GM12878 (cell line): ENCODE results near the gene MSL2. TPM values are rescaled to one million over a fixed set of nuclear protein-coding genes. Genes with fewer than 3 reads are reported as not detected.
A peak's percentile ranks its signal among the peaks of the same experiment; 100 is the strongest.

Source experiments
- ASH2L ChIP-seq: fragments of 300-600, 200-600 bp; sonication (generic); IDR thresholded peaks from 2 replicates; pipeline ENCODE4 v1.6.1; 2017; ENCODE audit warnings: low read depth, mild to moderate bottlenecking, borderline replicate concordance
- BACH1 ChIP-seq: fragments of 450-650 bp; IDR thresholded peaks from 2 replicates; pipeline ENCODE4 v1.6.1; 2017; ENCODE audit warnings: mild to moderate bottlenecking, borderline replicate concordance
- BMI1 ChIP-seq: fragments of 450-650 bp; IDR thresholded peaks from 2 replicates; pipeline ENCODE4 v1.6.1; 2016; ENCODE audit warnings: mild to moderate bottlenecking, moderate library complexity, borderline replicate concordance
- CBX3 ChIP-seq: fragments of 200-600 bp; sonication (generic); IDR thresholded peaks from 2 replicates; pipeline ENCODE4 v1.6.1; 2016; ENCODE audit warnings: low read depth, borderline replicate concordance
- CHD4 ChIP-seq: fragments of 200-600 bp; sonication (generic); IDR thresholded peaks from 2 replicates; pipeline ENCODE4 v1.6.1; 2016; ENCODE audit warnings: mild to moderate bottlenecking
- DPF2 ChIP-seq: fragments of 450-650 bp; IDR thresholded peaks from 2 replicates; pipeline ENCODE4 v1.6.1; 2017; ENCODE audit warnings: mild to moderate bottlenecking
- EP300 ChIP-seq, 2 experiments: fragments of 150-350 bp in 1 of 2; IDR thresholded peaks; 2 replicates each; pipeline ENCODE4 v1.6.1; 2011 to 2012; ENCODE audit warnings: low read depth in 2 of 2, low read length in 2 of 2, borderline replicate concordance in 1 of 2, improper control_type of control experiment in 1 of 2, inconsistent platforms in 1 of 2; ENCODE audit not compliant: control insufficient read depth in 1 of 2
- ETV6 ChIP-seq, 2 experiments: fragments of 450-650 bp in 1 of 2; IDR thresholded peaks in 1 of 2; conservative IDR thresholded peaks in 1 of 2; 2 replicates each; pipeline ENCODE4 v1.6.1; 2014; ENCODE audit warnings: antibody characterized with exemption in 1 of 2, borderline replicate concordance in 1 of 2, low read depth in 1 of 2, mild to moderate bottlenecking in 1 of 2, moderate library complexity in 1 of 2
- FOXK2 ChIP-seq: fragments of 450-650 bp; IDR thresholded peaks from 2 replicates; pipeline ENCODE4 v1.6.1; 2017; ENCODE audit warnings: mild to moderate bottlenecking, moderate library complexity
- HDAC2 ChIP-seq: fragments of 200-600 bp; sonication (generic); IDR thresholded peaks from 2 replicates; pipeline ENCODE4 v1.6.1; 2017
- NBN ChIP-seq: fragments of 450-650 bp; IDR thresholded peaks from 2 replicates; pipeline ENCODE4 v1.6.1; 2016
- NKRF ChIP-seq: fragments of 450-650 bp; conservative IDR thresholded peaks from 2 replicates; pipeline ENCODE4 v1.6.1; 2017; ENCODE audit warnings: mild to moderate bottlenecking, moderate library complexity
- PAX5 ChIP-seq: IDR thresholded peaks from 2 replicates; pipeline ENCODE4 v1.6.1; 2011; ENCODE audit warnings: low read depth, low read length, borderline replicate concordance
- PRDM15 ChIP-seq: fragments of 450-650 bp; formaldehyde crosslinking; IDR thresholded peaks from 2 replicates; pipeline ENCODE4 v1.4.0; 2020; ENCODE audit warnings: mild to moderate bottlenecking, moderate library complexity
- RCOR1 ChIP-seq: conservative IDR thresholded peaks from 2 replicates; pipeline ENCODE4 v1.6.1; 2012; ENCODE audit warnings: low read depth, low read length, improper control_type of control experiment
- SUZ12 ChIP-seq: fragments of 200-600 bp; sonication (generic); IDR thresholded peaks from one replicate; pipeline ENCODE4 v1.6.1; 2018; ENCODE audit warnings: antibody characterized with exemption, mild to moderate bottlenecking; ENCODE audit not compliant: unreplicated experiment
- USF1 ChIP-seq: IDR thresholded peaks from 2 replicates; pipeline ENCODE4 v1.6.1; 2011; ENCODE audit warnings: borderline replicate concordance, low read depth, mild to moderate bottlenecking, moderate library complexity, mixed read lengths, low read length; ENCODE audit not compliant: insufficient read depth; ENCODE audit errors: extremely low read length
- YBX1 ChIP-seq: fragments of 450-650 bp; IDR thresholded peaks from 2 replicates; pipeline ENCODE4 v1.6.1; 2016; ENCODE audit warnings: antibody characterized with exemption
- ZBED1 ChIP-seq: IDR thresholded peaks from 2 replicates; pipeline ENCODE4 v1.6.1; 2016; ENCODE audit warnings: borderline replicate concordance
- ZNF384 ChIP-seq: IDR thresholded peaks from 2 replicates; pipeline ENCODE4 v1.6.1; 2012; ENCODE audit warnings: low read depth, mild to moderate bottlenecking, low read length, improper control_type of control experiment, borderline replicate concordance
- polyA plus RNA-seq, 11 experiments: library from polyadenylated mRNA; depleted of rRNA in 4 of 11; unstranded in 6 of 11; stranded (reverse) in 5 of 11; fragments of >200 nt; fragmentation: Nextera tagmentation in 4 of 11; fragmentation: Illumina TruSeq in 1 of 11; extraction: Ambion mirVana in 4 of 11; extraction: Trizol in 1 of 11; gene quantifications; 1 replicate in 1 of 11; 2 replicates in 10 of 11; pipeline versions ENCODE4 v1.2.1 to v1.2.3, GENCODE V29; 2011 to 2016; ENCODE audit warnings: inconsistent platforms in 2 of 11, missing spikeins in 2 of 11, low read depth in 1 of 11
- total RNA-seq, 4 experiments: library from RNA; depleted of rRNA in 3 of 4; stranded (reverse); fragments of >200 nt in 3 of 4; fragmentation: Illumina TruSeq in 1 of 4; extraction: Trizol in 1 of 4; gene quantifications; 2 replicates each; pipeline versions ENCODE4 v1.2.1 to v1.2.3, GENCODE V29; 2013 to 2021
- TF ChIP-seq, protein P1 (sequence below): fragments of 450-650 bp; IDR thresholded peaks from 2 replicates; pipeline ENCODE4 v1.6.1; 2016; ENCODE audit warnings: mild to moderate bottlenecking
- TF ChIP-seq, protein P2 (sequence below): IDR thresholded peaks from 2 replicates; pipeline ENCODE4 v1.6.1; 2012; ENCODE audit warnings: low read depth, low read length, improper control_type of control experiment

The MSL2 gene
- total and polyA plus RNA-seq, 10 of the 15 experiments (the other 5 are each of a cell fraction or from before 2014, with no cell fraction given): 3.5 to 31.7 (median 10.5) TPM

DNA sequence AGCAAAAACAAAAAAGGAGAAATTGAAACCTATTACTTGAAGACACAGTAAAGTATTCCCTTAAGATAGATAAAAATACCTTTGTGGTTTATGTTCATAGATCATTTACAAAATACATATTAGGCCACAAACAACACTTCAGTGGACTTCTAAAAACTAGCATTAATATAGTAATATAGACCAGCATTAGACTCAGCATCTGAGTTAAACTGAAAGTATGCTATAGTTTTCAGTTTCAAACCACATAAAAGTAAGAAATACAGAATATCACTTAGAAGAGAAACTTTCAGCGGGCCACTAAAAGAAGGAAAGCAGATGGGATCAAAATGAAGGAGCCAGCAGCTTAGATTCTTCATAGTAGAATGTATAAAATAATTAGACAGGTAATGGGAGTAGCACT is 86.6 kb downstream of the MSL2 start (continued):
- TF ChIP-seq ZNF384 (no peak), CHD4 (no peak), BMI1 (no peak; the same call in 1 of the 2 replicates), YBX1 (no peak), FOXK2 (no peak), PRDM15 (no peak), DPF2 (peak; percentile 71; the same call in 1 of the 2 replicates), EP300 (IDR thresholded peaks at IDR 0.05; ENCODE audit: borderline replicate concordance in 1 of 2, control insufficient read depth in 1 of 2, low read depth in 2 of 2, low read length in 2 of 2) (no peak), ASH2L (no peak), ETV6 (conservative IDR thresholded peaks at IDR 0.05 in 1 of 2, IDR thresholded peaks at IDR 0.05 in 1 of 2; ENCODE audit: borderline replicate concordance in 1 of 2, low read depth in 1 of 2) (no peak), ZBED1 (no peak), NBN (no peak), NKRF (no peak), RCOR1 (0 out of 2 replicates have a peak, but pooled peaks have one; percentile 11), HDAC2 (no peak), BACH1 (no peak), USF1 (no peak), SUZ12 (no peak), CBX3 (no peak), PAX5 (no peak)
- TF ChIP-seq, protein P1, sequence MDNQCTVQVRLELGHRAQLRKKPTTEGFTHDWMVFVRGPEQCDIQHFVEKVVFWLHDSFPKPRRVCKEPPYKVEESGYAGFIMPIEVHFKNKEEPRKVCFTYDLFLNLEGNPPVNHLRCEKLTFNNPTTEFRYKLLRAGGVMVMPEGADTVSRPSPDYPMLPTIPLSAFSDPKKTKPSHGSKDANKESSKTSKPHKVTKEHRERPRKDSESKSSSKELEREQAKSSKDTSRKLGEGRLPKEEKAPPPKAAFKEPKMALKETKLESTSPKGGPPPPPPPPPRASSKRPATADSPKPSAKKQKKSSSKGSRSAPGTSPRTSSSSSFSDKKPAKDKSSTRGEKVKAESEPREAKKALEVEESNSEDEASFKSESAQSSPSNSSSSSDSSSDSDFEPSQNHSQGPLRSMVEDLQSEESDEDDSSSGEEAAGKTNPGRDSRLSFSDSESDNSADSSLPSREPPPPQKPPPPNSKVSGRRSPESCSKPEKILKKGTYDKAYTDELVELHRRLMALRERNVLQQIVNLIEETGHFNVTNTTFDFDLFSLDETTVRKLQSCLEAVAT: no peak
- TF ChIP-seq, protein P2, sequence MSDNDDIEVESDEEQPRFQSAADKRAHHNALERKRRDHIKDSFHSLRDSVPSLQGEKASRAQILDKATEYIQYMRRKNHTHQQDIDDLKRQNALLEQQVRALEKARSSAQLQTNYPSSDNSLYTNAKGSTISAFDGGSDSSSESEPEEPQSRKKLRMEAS: no peak
